Measurements from ENCODE around the gene PDSS2.

- no peak for TF ChIP-seq JUND (IDR thresholded peaks at IDR 0.05)
- TF ChIP-seq CTCF (IDR thresholded peaks at IDR 0.05): no peak
- TF ChIP-seq GABPA (IDR thresholded peaks at IDR 0.05; ENCODE audit: low read depth): no peak
- no peak for TF ChIP-seq ELF1 (IDR thresholded peaks at IDR 0.05)
- TF ChIP-seq TCF12 (IDR thresholded peaks at IDR 0.05): no peak
- no peak for TF ChIP-seq NFIC (IDR thresholded peaks at IDR 0.05; ENCODE audit: borderline replicate concordance)
- no peak for TF ChIP-seq POLR2AphosphoS5 (IDR thresholded peaks at IDR 0.05; ENCODE audit: low read depth, low read length)
- no peak for TF ChIP-seq YY1 (IDR thresholded peaks at IDR 0.05; ENCODE audit: low read depth)
- TF ChIP-seq RAD21 (IDR thresholded peaks at IDR 0.05; ENCODE audit: low read length): no peak
- TF ChIP-seq EZH2phosphoT487 (IDR thresholded peaks at IDR 0.05; ENCODE audit: borderline replicate concordance, low read depth): no peak
Measured at GRCh38 chr6:107274288-107274687, 185.1 kb downstream of the PDSS2 start.
